Activated T-cell treated with anti-CD3 and anti-CD28 coated beads, Interleukin-2, amount 50 U/mL, for 24 hours (primary cell): Measurements from ENCODE around the gene CDH8.

Source experiments
- DNase-seq: peaks from one replicate; pipeline ENCODE4 v3.0.0-alpha.2; 2020
- H3K27ac Mint-ChIP-seq: 2 replicates; pipeline ENCODE4 v1.8.0; 2020; ENCODE audit warnings: mild to moderate bottlenecking, mixed read lengths
- H3K27me3 Mint-ChIP-seq: 2 replicates; pipeline ENCODE4 v1.8.0; 2020; ENCODE audit warnings: mixed read lengths
- H3K36me3 Mint-ChIP-seq: 2 replicates; pipeline ENCODE4 v1.8.0; 2020; ENCODE audit warnings: low read depth, mixed read lengths
- H3K4me1 Mint-ChIP-seq: 2 replicates; pipeline ENCODE4 v1.8.0; 2020; ENCODE audit warnings: low read depth, mixed read lengths
- H3K4me3 Mint-ChIP-seq: 2 replicates; pipeline ENCODE4 v1.8.0; 2020; ENCODE audit warnings: mild to moderate bottlenecking, moderate library complexity, mixed read lengths
- H3K9me3 Mint-ChIP-seq: 2 replicates; pipeline ENCODE4 v1.8.0; 2020; ENCODE audit warnings: mixed read lengths

CDH8 gene

GRCh38 chr16:61885343-61885742 is 150.9 kb downstream of the CDH8 start:
- Mint-ChIP-seq H3K36me3 (no peaks in the 10 kb centered on the region), H3K4me1 (no peaks in the 10 kb centered on the region), H3K4me3 (no peak overlapping the region), H3K27me3 (no peaks in the 10 kb centered on the region), H3K27ac (no peak overlapping the region), H3K9me3 (peaks cover 20% of the 10 kb centered on the region)
- no peak for DNase-seq

- Mint-ChIP-seq H3K9me3 (peaks cover 25% of the 10 kb centered on the region), H3K27ac (no peak overlapping the region), H3K4me3 (no peak overlapping the region)
These were observed 156.9 kb downstream of the CDH8 start for GRCh38 chr16:61879306-61879705.

DNA sequence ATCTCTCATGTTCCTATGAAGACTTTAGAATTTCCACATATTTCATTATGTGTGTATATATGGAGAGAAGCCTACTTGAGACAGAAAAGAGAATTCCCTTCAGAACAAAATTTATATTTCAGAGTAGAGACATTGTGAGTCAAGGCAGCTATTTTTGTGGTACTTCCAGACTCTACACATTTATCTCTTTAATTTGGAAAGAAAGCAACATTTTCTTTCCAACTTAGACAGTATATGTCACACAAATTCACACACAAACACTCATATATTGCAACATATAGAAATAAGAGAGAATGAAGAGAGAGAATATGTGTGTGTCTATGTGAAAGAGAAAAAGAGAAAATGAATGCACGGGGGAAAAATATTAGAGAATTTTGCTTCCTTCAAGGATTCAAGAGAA is 158.8 kb downstream of the CDH8 start:
- Mint-ChIP-seq H3K27me3 (no peaks in the 10 kb centered on the region), H3K4me1 (no peaks in the 10 kb centered on the region), H3K27ac (no peak overlapping the region), H3K9me3 (peaks cover 28% of the 10 kb centered on the region), H3K4me3 (no peak overlapping the region), H3K36me3 (no peaks in the 10 kb centered on the region)
- DNase-seq, result no peak

More at GRCh38 chr16:61879306-61879705, 156.9 kb downstream of the CDH8 start:
- H3K36me3 Mint-ChIP-seq, result no peaks in the 10 kb centered on the region
- no peaks in the 10 kb centered on the region for H3K4me1 Mint-ChIP-seq
- DNase-seq, result no peak
- H3K27me3 Mint-ChIP-seq, result no peaks in the 10 kb centered on the region

GRCh38 chr16:61872778-61873119 is 163.5 kb downstream of the CDH8 start:
- H3K9me3 Mint-ChIP-seq, result peaks cover 32% of the 10 kb centered on the region
- H3K27me3 Mint-ChIP-seq, result no peaks in the 10 kb centered on the region
- H3K36me3 Mint-ChIP-seq, result no peaks in the 10 kb centered on the region
- DNase-seq, result no peak
- H3K4me3 Mint-ChIP-seq, result no peak overlapping the region
- H3K27ac Mint-ChIP-seq, result no peak overlapping the region
- H3K4me1 Mint-ChIP-seq, result no peaks in the 10 kb centered on the region

- Mint-ChIP-seq H3K27ac (no peak overlapping the region), H3K27me3 (no peaks in the 10 kb centered on the region), H3K9me3 (peaks cover 35% of the 10 kb centered on the region), H3K36me3 (no peaks in the 10 kb centered on the region), H3K4me3 (no peak overlapping the region), H3K4me1 (no peaks in the 10 kb centered on the region)
- DNase-seq, result no peak
These were observed 164.1 kb downstream of the CDH8 start for GRCh38 chr16:61871837-61872777.

- H3K36me3 Mint-ChIP-seq, result no peaks in the 10 kb centered on the region
- no peaks in the 10 kb centered on the region for H3K27me3 Mint-ChIP-seq
- no peak for DNase-seq
- no peak overlapping the region for H3K27ac Mint-ChIP-seq
- no peaks in the 10 kb centered on the region for H3K4me1 Mint-ChIP-seq
- H3K9me3 Mint-ChIP-seq, result peaks cover 19% of the 10 kb centered on the region
- no peak overlapping the region for H3K4me3 Mint-ChIP-seq
These were observed 173.8 kb downstream of the CDH8 start for GRCh38 chr16:61862221-61863155.

GRCh38 chr16:61858988-61859387 is 177.2 kb downstream of the CDH8 start:
- Mint-ChIP-seq H3K36me3 (no peaks in the 10 kb centered on the region), H3K9me3 (peaks cover 20% of the 10 kb centered on the region), H3K27ac (no peak overlapping the region), H3K4me3 (no peak overlapping the region), H3K27me3 (no peaks in the 10 kb centered on the region), H3K4me1 (no peaks in the 10 kb centered on the region)
- no peak for DNase-seq

GRCh38 chr16:61842666-61843065 is 193.6 kb downstream of the CDH8 start:
- Mint-ChIP-seq H3K9me3 (peaks cover 23% of the 10 kb centered on the region), H3K27me3 (no peaks in the 10 kb centered on the region)

DNA sequence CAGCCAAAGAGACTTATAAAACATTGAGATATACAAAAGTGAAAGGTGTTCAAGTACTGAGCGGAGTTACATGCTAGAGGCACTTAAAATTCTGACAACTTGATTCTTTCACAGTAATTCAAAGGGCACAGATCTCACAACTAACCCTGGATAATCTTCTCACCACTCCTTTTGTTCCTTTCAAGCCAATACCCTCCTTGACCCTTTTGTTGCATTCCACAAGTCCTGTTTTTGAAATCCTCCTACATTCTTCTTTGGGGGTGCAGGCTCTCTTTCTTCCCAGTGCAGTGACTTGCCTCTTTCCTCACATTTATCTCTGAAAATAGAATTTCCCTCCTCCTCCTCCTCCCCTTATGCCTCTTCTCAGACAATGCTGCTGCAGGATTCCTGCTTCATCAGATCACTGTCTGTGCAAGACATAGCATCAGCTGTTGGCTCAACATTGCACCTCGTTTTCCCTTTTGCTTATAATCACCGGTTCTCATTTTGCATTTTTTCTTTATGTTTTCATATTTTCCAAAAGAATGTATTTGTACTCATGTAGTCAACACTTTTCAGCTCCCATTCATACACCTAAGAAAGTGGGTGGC is 199.3 kb downstream of the CDH8 start:
- no peaks in the 10 kb centered on the region for H3K4me1 Mint-ChIP-seq
- DNase-seq, result no peak
- H3K36me3 Mint-ChIP-seq, result no peaks in the 10 kb centered on the region
- H3K9me3 Mint-ChIP-seq, result peaks cover 21% of the 10 kb centered on the region
- H3K4me3 Mint-ChIP-seq, result no peak overlapping the region
- H3K27me3 Mint-ChIP-seq, result no peaks in the 10 kb centered on the region
- H3K27ac Mint-ChIP-seq, result no peak overlapping the region

More at GRCh38 chr16:61842666-61843065, 193.6 kb downstream of the CDH8 start:
- Mint-ChIP-seq H3K4me3 (no peak overlapping the region), H3K4me1 (no peaks in the 10 kb centered on the region), H3K36me3 (no peaks in the 10 kb centered on the region), H3K27ac (no peak overlapping the region)
- no peak for DNase-seq

DNA sequence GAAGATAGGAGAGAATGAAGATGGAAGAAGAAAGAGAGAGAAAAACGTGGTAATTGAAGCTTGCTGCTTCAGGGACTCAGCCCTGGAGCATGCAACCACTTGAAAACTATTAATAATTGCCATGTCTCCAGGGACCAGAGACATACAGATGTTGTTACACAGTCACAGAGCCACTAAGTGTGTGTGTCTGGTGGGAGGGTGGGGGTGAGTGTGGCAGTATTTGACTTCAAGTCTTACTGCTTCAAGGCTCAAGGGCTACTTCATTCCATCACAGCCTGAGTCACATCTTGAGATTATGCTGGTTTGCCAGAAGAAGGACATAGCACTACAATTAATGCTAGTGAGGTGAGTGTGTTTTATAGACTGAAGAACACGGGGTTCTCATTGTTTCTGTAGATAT is 202.2 kb downstream of the CDH8 start:
- no peak overlapping the region for H3K4me3 Mint-ChIP-seq
- no peak for DNase-seq
- no peaks in the 10 kb centered on the region for H3K4me1 Mint-ChIP-seq
- H3K27ac Mint-ChIP-seq, result no peak overlapping the region
- no peaks in the 10 kb centered on the region for H3K27me3 Mint-ChIP-seq
- peaks cover 28% of the 10 kb centered on the region for H3K9me3 Mint-ChIP-seq
- no peaks in the 10 kb centered on the region for H3K36me3 Mint-ChIP-seq

DNA sequence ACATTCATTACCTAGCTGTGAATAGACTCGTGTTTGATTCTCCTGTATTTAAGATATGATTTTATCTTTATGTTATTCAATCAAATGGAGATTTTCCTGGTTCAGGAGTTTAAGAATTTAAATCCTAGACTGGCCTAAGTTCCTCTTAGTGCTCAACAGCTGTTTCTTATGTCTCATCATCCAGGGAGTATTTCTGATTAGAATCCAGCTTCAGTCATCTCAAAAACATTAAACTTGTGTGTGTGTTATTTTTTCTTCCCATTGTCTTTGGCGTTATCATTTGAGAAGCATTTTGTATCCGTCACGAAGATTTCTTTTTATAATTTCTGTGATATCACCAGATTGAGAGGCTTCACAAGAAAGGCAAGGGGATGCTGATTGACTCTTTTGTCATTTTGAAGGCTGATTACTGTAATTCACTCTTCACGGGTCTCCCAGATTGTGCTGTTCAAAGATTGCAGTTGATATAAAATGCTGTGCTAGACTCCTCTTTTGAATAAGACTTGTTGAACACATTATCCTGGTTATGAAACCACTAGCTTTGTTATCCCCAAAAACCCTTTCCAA is 204.8 kb downstream of the CDH8 start:
- Mint-ChIP-seq H3K27me3 (no peaks in the 10 kb centered on the region), H3K9me3 (peaks cover 19% of the 10 kb centered on the region), H3K4me1 (no peaks in the 10 kb centered on the region), H3K4me3 (no peak overlapping the region), H3K27ac (no peak overlapping the region), H3K36me3 (no peaks in the 10 kb centered on the region)
- DNase-seq, result no peak

DNA sequence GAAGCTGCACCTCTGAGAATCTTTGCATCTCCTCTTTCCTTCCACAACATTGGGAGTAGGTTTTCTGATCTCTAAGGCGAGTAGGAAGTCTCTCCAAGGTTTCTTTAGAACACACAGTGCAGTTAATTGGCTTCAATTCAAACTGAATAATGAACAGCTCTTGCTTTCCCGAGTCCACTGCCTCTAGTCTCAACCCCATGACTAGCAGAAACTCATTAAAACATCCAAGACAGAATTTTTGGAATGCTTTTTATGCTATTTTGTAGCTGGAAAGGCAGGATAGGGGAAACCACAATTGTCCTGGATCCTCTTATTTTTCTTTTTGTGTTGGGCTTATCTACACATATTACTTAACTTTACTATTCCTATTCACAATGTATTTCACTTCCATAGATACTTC is 206.6 kb downstream of the CDH8 start:
- no peak for DNase-seq
- Mint-ChIP-seq H3K36me3 (no peaks in the 10 kb centered on the region), H3K27ac (no peak overlapping the region), H3K4me1 (no peaks in the 10 kb centered on the region), H3K4me3 (no peak overlapping the region), H3K9me3 (peaks cover 20% of the 10 kb centered on the region), H3K27me3 (no peaks in the 10 kb centered on the region)

- Mint-ChIP-seq H3K9me3 (peaks cover 19% of the 10 kb centered on the region), H3K27me3 (no peaks in the 10 kb centered on the region), H3K36me3 (no peaks in the 10 kb centered on the region), H3K4me3 (no peak overlapping the region), H3K4me1 (no peaks in the 10 kb centered on the region), H3K27ac (no peak overlapping the region)
- no peak for DNase-seq
These were observed 212.9 kb downstream of the CDH8 start for GRCh38 chr16:61823326-61823725.

DNA sequence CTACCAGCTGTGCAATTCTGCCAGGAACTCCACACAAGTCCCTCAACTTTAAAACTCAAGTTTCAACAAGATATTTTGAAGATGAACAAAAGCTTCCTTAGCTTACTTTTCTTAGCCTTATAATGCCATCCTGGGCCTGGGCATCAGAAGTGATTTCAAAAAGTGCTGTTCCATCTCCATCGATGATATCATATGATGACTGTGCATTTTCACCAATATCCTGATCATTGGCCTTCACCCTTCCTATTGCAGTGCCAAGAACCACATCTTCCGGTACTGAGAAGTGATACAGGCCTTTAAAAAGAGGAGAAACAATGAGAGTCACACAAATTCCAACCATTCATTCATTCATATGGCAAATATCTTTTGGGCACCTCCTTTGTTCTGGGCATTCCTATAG is 215.4 kb downstream of the CDH8 start:
- H3K36me3 Mint-ChIP-seq, result no peaks in the 10 kb centered on the region
- no peak for DNase-seq
- no peaks in the 10 kb centered on the region for H3K4me1 Mint-ChIP-seq
- H3K27ac Mint-ChIP-seq, result no peak overlapping the region
- no peak overlapping the region for H3K4me3 Mint-ChIP-seq
- H3K9me3 Mint-ChIP-seq, result peaks cover 17% of the 10 kb centered on the region
- H3K27me3 Mint-ChIP-seq, result no peaks in the 10 kb centered on the region
